Smooth muscle cell (in vitro differentiated cells): ENCODE data around the gene TNFRSF1B. TPM values are rescaled to one million over a fixed set of nuclear protein-coding genes. Genes with fewer than 3 reads are reported as not detected.
A peak's percentile ranks its signal among the peaks of the same experiment; 100 is the strongest.

Experiments used
- DNase-seq: peaks from one replicate; lab custom pipeline; 2025; ENCODE audit not compliant: unreplicated experiment; lab: John Stamatoyannopoulos, UW
- H2AFZ ChIP-seq: fragments of 200-600 bp; sonication (generic); 2 replicates; pipeline ENCODE4 v1.6.0; 2016; ENCODE audit warnings: antibody characterized with exemption, low read depth, mild to moderate bottlenecking
- H3F3A ChIP-seq: fragments of 200-600 bp; sonication (generic); 2 replicates; pipeline ENCODE4 v1.6.0; 2017; ENCODE audit warnings: antibody characterized with exemption, low read depth
- H3K27ac ChIP-seq: fragments of 200-600 bp; sonication (generic); 2 replicates; pipeline ENCODE4 v1.5.1; 2016; ENCODE audit warnings: low read depth, mild to moderate bottlenecking
- H3K27me3 ChIP-seq: fragments of 200-600 bp; sonication (generic); 2 replicates; pipeline ENCODE4 v1.6.1; 2016; ENCODE audit warnings: low read depth, mild to moderate bottlenecking
- H3K36me3 ChIP-seq: fragments of 200-600 bp; sonication (generic); 2 replicates; pipeline ENCODE4 v1.5.1; 2016; ENCODE audit warnings: low read depth
- H3K4me1 ChIP-seq: fragments of 200-600 bp; sonication (generic); 2 replicates; pipeline ENCODE4 v1.5.1; 2016; ENCODE audit warnings: low read depth
- H3K4me2 ChIP-seq: fragments of 200-600 bp; sonication (generic); 2 replicates; pipeline ENCODE4 v1.6.0; 2016; ENCODE audit warnings: mild to moderate bottlenecking
- H3K4me3 ChIP-seq: fragments of 200-600 bp; sonication (generic); 2 replicates; pipeline ENCODE4 v1.5.1; 2016; ENCODE audit warnings: mild to moderate bottlenecking
- H3K79me2 ChIP-seq: fragments of 200-600 bp; sonication (generic); 2 replicates; pipeline ENCODE4 v1.6.0; 2016; ENCODE audit warnings: low read depth, mild to moderate bottlenecking
- H3K9ac ChIP-seq: fragments of 200-600 bp; sonication (generic); 2 replicates; pipeline ENCODE4 v1.6.0; 2016; ENCODE audit warnings: low read depth
- H3K9me3 ChIP-seq: fragments of 200-600 bp; sonication (generic); replicated peaks from 2 replicates; pipeline ENCODE4 v1.5.1; 2016; ENCODE audit warnings: low read depth
- H4K20me1 ChIP-seq: fragments of 200-600 bp; sonication (generic); 2 replicates; pipeline ENCODE4 v1.6.0; 2016; ENCODE audit warnings: low read depth
- WGBS: methylation state at CpG from one replicate; pipeline ENCODE4 v1.1.7; 2016; ENCODE audit warnings: low lambda C conversion rate; 5-methylcytosine and 5-hydroxymethylcytosine counted together
- polyA plus RNA-seq: library from polyadenylated mRNA; unstranded; fragments of >200 nt; fragmentation: Nextera tagmentation; extraction: Ambion mirVana; gene quantifications from 2 replicates; pipeline ENCODE4 v1.2.1, GENCODE V29; 2016
- total RNA-seq: library from RNA; depleted of rRNA; stranded (reverse); fragments of >200 nt; gene quantifications from 2 replicates; pipeline ENCODE4 v1.2.3, GENCODE V29; 2014
- TF ChIP-seq, protein P1 (sequence below): fragments of 200-600 bp; sonication (generic); IDR thresholded peaks from 2 replicates; pipeline ENCODE4 v1.5.1; 2017; ENCODE audit warnings: borderline replicate concordance, mild to moderate bottlenecking, antibody characterized with exemption; ENCODE audit not compliant: insufficient read depth, poor library complexity, severe bottlenecking

The TNFRSF1B gene
- total and polyA plus RNA-seq, 2 experiments from 2014 or later: 9.0 to 20.3 TPM

GRCh38 chr1:12136916-12137610 is 29.7 kb upstream of the TNFRSF1B start:
- no peaks in the 10 kb centered on the region for H4K20me1 ChIP-seq
- TF ChIP-seq, protein P1, sequence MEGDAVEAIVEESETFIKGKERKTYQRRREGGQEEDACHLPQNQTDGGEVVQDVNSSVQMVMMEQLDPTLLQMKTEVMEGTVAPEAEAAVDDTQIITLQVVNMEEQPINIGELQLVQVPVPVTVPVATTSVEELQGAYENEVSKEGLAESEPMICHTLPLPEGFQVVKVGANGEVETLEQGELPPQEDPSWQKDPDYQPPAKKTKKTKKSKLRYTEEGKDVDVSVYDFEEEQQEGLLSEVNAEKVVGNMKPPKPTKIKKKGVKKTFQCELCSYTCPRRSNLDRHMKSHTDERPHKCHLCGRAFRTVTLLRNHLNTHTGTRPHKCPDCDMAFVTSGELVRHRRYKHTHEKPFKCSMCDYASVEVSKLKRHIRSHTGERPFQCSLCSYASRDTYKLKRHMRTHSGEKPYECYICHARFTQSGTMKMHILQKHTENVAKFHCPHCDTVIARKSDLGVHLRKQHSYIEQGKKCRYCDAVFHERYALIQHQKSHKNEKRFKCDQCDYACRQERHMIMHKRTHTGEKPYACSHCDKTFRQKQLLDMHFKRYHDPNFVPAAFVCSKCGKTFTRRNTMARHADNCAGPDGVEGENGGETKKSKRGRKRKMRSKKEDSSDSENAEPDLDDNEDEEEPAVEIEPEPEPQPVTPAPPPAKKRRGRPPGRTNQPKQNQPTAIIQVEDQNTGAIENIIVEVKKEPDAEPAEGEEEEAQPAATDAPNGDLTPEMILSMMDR: no peak
- H3F3A ChIP-seq: no peaks in the 10 kb centered on the region
- H3K9me3 ChIP-seq: no peaks in the 10 kb centered on the region
- H3K4me2 ChIP-seq: peak overlapping the region; percentile 1
- no peak overlapping the region for H3K4me3 ChIP-seq
- DNase-seq: no peak
- H3K79me2 ChIP-seq: no peaks in the 10 kb centered on the region
- peak overlapping the region; percentile 19 for H3K27ac ChIP-seq
- H3K27me3 ChIP-seq: no peaks in the 10 kb centered on the region
- no peaks in the 10 kb centered on the region for H3K36me3 ChIP-seq
- H2AFZ ChIP-seq: no peak overlapping the region
- no peak overlapping the region for H3K9ac ChIP-seq
- WGBS: 45% methylated on average over 8 of the region's 8 CpGs
- no peaks in the 10 kb centered on the region for H3K4me1 ChIP-seq

- WGBS: 87% methylated on average over 30 of the region's 31 CpGs
- TF ChIP-seq, protein P1: no peak
- Histone ChIP-seq H3K4me2 (no peak overlapping the region), H3F3A (peaks cover 4% of the 10 kb centered on the region), H3K27me3 (no peaks in the 10 kb centered on the region), H3K4me1 (no peaks in the 10 kb centered on the region), H3K36me3 (no peaks in the 10 kb centered on the region), H3K9ac (no peak overlapping the region), H4K20me1 (no peaks in the 10 kb centered on the region), H3K27ac (no peak overlapping the region), H2AFZ (no peak overlapping the region), H3K4me3 (no peak overlapping the region), H3K9me3 (no peaks in the 10 kb centered on the region), H3K79me2 (no peaks in the 10 kb centered on the region)
- no peak for DNase-seq
Observed at GRCh38 chr1:12138196-12139168, 28.3 kb upstream of the TNFRSF1B start.

DNA sequence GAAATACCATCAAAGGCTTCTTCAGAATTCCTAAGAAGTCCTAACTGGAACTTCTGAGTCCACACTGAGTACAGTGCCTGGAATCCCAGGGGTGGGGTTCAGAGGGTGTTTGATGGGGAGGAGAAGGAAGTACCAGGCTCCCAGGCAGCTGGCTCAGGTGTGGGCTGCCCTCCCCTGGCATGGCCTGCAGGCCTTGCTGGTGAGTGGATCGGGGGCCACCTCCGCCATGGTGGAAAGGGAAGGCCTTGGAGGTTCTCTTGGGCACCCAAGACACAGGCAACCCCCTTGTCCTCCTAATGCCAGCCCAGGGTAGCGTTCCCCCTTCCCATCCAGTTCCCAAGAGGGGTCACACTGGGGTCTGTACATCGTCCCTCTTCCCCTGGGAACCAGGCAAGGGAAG is 26.8 kb upstream of the TNFRSF1B start:
- peaks cover 3% of the 10 kb centered on the region for H3K4me1 ChIP-seq
- no peaks in the 10 kb centered on the region for H4K20me1 ChIP-seq
- H3K4me3 ChIP-seq: no peak overlapping the region
- peak overlapping the region; percentile 36 for H3K4me2 ChIP-seq
- H3K9ac ChIP-seq: no peak overlapping the region
- WGBS: 97% methylated on average over 4 of the region's 4 CpGs
- peaks cover 4% of the 10 kb centered on the region for H3F3A ChIP-seq
- no peak overlapping the region for H3K27ac ChIP-seq
- H3K36me3 ChIP-seq: no peaks in the 10 kb centered on the region
- TF ChIP-seq, protein P1: no peak
- H3K79me2 ChIP-seq: no peaks in the 10 kb centered on the region
- no peaks in the 10 kb centered on the region for H3K27me3 ChIP-seq
- H3K9me3 ChIP-seq: no peaks in the 10 kb centered on the region
- no peak overlapping the region for H2AFZ ChIP-seq
- DNase-seq: no peak
